PC-9 (cell line): Measurements from ENCODE around the gene TP53RK.

Experiments
- CTCF ChIP-seq: fragments of 200-600 bp; sonication (generic); conservative IDR thresholded peaks from 2 replicates; pipeline ENCODE4 v1.6.1; 2017; ENCODE audit warnings: mixed run types, antibody characterized with exemption, mild to moderate bottlenecking, moderate library complexity
- EZH2 ChIP-seq: fragments of 200-600 bp; sonication (generic); IDR thresholded peaks from 2 replicates; pipeline ENCODE4 v1.8.0; 2017; ENCODE audit warnings: antibody characterized with exemption, low read depth

GRCh38 chr20:46666818-46667515 lies 22.3 kb downstream of the TP53RK start:
- TF ChIP-seq CTCF (no peak), EZH2 (no peak)
